Measurements from ENCODE around the gene VGF.

The VGF gene

DNA sequence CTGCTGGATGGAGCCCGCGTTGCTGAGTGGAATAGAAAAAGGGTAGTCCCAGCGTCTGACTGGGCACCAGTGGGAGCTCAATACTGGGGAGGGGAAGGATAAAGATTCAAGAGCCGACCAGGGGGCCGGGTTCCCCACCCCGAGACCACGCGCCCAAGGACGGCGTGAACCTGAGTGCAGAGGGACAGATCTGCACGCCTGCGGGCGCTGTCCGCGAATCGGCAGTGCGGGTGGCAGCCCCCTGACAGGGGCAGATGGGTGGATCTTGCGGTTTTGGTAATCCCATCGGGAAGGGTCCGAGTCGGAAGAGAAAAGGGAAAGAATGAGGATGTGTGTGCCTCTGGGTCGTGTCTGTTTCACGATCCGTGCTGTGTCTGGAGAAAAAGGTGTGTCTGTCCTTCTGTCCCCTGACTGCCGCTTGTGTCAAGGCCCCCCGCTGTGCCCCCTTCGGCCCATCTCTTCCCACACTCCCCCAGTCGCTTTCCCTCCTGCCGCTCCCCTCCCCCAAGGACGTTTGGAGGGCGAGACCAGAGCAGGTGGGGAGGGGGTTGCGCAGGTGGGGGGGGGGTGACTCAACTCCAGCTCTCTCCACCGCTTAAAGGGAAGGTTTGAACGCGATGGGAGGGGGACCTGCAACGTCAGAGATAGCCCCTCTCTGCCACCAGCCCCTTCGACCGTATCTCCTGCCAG lies 734 bp upstream of the VGF start:
- DNase-seq (ENCODE audit: low read depth): no peak

- DNase-seq (ENCODE audit: low read depth): no peak
These were observed 1.1 kb downstream of the VGF start for GRCh38 chr7:101164071-101164840.

DNA sequence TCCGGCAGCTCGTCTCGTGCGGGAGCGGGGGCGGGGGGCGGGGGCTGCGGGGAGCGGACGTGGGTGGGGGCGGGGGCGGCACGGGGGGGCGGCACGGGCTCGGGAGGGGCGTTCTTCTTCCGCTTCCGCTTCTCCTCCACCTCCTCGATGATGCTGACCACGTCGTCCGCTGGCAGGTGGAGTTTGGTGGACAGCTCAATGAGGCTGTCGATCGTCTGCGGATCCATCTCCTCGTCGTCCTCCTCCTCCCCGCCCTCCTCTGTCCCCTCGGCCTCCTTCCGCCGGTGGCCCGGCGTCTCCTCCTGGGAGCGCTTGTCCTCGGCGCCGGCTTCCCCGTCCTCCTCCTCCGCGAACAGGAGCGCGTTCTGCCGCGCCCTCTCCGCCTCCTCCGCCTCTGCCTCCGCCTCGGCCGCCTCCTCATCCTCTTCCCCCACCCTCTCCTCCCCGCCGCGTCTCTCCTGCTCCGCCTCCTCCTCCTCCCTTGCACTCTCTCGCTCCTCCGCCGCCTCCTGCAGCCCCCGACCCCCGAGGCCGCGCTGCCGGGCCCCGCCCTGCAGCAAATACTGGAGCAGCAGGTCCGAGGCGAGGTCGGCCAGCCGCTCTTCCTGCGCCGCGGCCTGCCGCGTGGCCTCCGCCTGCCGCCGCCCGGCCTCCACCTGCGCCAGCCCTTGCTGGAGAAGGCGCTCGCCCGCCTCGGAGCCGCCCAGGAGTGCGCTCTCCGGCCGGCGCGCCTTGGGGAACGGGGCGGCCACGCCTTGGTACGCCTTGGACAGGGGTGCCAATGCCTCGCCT lies 1.9 kb downstream of the VGF start:
- no peak for DNase-seq (ENCODE audit: low read depth)

GRCh38 chr7:101162551-101163278 lies 2.7 kb downstream of the VGF start:
- DNase-seq (ENCODE audit: low read depth): no peak

DNA sequence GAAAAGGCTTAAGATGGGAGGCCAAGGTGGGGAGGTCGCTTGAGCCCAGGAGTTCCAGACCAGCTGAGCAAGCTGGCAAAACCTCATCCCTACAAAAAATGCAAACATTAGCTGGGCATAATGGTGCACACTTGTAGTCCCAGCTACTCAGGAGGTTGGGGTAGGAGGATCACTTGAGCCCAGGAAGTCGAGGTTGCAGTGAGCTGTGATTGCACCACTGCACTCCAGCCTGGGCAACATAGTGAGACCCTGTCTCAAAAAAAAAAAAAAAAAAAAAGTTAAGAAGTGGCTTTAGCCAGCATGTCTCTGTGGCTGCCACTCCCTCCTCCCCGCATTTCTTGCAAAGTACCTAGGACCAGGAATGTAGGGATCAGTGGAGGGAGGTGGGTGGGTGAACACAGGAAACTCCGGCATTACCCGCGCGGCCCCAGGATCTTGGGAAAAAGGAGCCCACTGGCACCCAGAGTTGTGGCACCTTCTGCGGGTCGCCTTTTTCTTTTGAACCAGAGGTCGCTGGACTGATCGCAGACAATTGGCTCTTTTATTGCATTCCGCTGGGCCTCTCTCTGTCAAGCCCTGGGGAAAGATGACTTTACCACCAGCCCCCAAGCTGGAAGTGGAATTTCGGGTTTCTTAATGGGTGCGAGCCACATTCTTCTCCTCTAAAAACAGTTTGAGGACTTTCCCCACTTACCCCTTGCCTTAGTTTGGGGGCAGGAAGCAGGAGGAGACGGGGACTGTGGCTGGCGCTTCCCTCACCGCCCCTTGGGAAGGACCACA lies 3.5 kb downstream of the VGF start:
- DNase-seq (ENCODE audit: low read depth): no peak

GRCh38 chr7:101160910-101161309 lies 4.5 kb downstream of the VGF start:
- no peak for DNase-seq (ENCODE audit: low read depth)

- no peak for DNase-seq (ENCODE audit: low read depth)
These were observed 5.4 kb downstream of the VGF start for GRCh38 chr7:101159696-101160674.

DNA sequence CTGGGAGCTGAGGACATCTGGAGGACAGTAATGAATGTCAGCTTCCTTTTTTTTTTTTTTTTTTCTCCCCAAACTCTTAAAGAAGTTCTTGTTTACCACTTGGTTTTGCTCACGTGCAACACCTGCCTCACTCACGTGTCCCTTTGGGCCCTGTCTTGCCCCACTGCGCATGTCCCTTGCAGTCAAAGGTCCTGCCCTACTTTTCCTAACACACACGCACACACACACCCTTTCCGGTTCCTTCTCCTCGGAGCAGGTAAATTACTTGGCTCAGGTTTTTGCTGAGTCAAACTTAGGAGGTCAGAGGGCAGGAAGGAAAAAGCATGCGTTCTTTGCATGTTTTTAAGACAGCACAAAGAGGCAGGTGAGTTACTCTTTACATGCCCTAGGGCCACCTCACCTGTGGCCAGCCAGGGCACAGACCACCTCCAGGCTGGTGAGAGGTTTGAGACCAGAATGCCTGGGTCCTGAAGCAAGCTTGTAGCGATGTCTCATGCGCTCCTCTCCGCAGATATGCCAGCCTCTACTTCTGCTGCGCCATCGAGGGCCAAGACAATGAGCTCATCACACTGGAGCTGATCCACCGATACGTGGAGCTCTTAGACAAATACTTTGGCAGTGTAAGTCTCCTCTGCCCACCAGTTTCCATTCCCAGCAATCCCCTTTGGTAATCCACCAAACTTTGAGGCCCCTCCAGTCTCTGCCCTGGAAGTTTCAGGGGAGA lies 8.3 kb downstream of the VGF start:
- DNase-seq (ENCODE audit: low read depth): no peak

DNA sequence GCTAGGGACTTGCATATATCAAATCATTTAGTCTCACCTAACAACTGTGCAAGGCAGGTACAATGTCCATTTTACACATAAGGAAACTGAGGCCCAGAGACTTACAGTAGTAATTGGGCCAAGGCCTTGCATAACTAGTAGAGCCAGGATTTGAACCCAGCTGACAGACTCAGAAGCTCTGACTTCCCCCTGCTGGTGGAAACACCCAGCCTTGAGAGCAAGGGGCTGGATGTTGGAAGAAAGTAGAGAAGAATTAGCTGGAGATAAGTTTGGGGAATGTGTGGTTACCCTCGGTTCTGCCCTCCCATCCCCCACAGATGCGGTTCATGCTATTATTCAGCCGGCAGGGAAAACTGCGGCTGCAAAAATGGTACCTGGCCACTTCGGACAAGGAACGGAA lies 9.1 kb downstream of the VGF start:
- no peak for DNase-seq (ENCODE audit: low read depth)

GRCh38 chr7:101155303-101155702 lies 10.1 kb downstream of the VGF start:
- DNase-seq (ENCODE audit: low read depth): no peak

GRCh38 chr7:101154693-101155102 lies 10.7 kb downstream of the VGF start:
- no peak for DNase-seq (ENCODE audit: low read depth)

DNA sequence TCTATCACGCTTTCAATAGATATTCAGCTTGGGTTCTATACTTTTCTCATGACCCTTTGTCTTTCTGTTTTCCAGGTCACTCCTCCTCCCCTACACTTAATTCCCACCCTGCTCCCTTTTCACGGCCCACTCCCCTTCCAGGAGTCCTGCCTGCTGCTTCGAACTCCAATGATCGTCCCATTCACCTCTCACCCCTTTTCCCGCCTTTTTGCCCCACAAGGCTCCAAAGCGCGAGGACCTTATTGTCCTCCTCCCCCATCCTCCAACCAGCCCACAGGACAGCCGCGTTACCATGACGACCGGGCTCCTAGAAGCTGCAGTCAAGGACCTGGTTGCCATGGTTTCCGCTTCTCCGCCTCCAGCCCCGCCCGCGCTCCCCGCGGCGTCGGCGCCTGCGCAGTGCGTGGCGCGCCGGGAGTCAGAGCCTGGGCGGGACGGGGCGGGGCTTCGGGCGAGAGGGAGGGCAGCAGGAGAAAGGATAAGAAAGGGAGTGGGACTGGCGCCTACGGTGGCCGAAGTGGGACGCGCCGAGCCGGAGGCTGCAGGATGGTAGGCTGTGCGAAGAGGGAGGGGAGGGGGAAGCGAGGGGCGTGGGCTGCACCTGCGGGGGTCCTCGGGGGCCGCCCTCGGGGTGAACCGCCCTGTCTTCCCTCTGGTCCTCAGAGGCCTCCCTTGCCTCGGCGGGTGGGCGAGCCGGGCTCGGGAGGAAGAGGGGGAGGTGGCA lies 11.2 kb downstream of the VGF start, which contains the start of gene AP1S1:
Gene AP1S1 (plus strand): TSS at position 508 of the 724 bp plus-strand sequence. CDS start 39 bp downstream, at position 547.
- peak; percentile 88 for DNase-seq (ENCODE audit: low read depth)

- no peak for DNase-seq (ENCODE audit: low read depth)
These were observed 13.3 kb downstream of the VGF start for GRCh38 chr7:101151908-101152651.

DNA sequence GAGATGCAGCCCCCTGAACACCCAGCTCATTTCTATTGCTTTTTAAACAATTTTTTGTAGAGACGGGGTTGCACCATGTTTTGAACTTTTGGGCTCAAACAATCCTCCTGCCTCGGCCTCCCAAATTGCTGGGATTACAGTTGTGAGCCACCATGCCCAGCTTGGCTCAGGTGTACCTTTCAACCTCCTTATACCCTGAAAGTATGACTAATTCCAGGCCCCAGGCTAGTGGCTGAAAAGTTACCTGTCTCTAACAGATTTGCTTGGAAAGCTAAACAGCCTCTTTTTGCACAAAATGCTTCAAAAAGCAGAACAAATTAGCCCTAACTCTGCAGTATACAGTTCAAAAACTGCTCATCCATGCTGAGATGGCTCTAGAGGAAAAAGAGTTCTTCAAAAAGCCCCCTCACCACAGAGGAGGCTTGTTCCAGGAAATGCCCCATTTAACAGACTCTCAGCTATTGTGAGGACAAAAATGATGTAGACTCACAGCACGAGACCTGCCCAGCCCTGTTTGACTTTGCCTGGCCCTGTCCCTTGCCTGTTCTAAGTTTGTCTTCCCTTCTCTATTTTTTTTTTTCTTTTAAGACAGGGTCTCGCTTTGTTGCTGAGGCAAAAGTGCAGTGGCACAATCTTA lies 24.5 kb downstream of the VGF start:
- no peak for DNase-seq (ENCODE audit: low read depth)

DNA sequence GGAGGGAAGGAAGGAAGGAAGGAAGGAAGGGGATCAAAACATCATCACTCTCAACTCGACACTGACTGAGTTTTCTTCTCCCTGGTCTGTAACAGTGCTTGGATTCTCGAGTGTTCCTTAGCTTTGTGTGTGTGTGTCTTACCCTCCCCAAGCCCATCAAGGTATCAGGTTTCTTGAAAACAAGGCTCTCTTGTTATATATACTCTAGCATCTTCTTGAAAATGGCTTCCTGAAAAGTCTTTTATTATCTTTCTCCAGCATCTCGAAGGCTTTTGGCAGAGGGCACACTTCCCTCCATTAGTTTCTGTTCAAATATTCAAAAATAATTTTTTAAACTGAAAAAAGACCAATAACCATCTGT lies 25.1 kb downstream of the VGF start:
- DNase-seq (ENCODE audit: low read depth): no peak

- peak; percentile 79 for DNase-seq (ENCODE audit: low read depth)
These were observed 27.0 kb downstream of the VGF start for GRCh38 chr7:101138213-101138870.

GRCh38 chr7:101137651-101138212 lies 27.6 kb downstream of the VGF start:
- DNase-seq (ENCODE audit: low read depth): no peak

All from activated T-helper 9 cell treated with anti-CD3 and anti-CD28 coated beads, Interleukin-2, amount 50 U/mL, for 16 hours (primary cell).